Pancreas (tissue), 10 donors: ENCODE measurements around the gene CTSK. TPM values are rescaled to one million over a fixed set of nuclear protein-coding genes. Genes with fewer than 3 reads are reported as not detected.
"Not testable (repeated sequence)": the region's sequence is repeated elsewhere in the genome, so short reads cannot be mapped to it uniquely, and the experiment has no call there.

ENCODE experiments used
- ATAC-seq, 4 donors: fragments of 200-7000 bp; cut with Tn5 transposase; one replicate each; pipeline versions ENCODE4 v1.8.0 to v1.9.1; 2020; ENCODE audit warnings: mild to moderate bottlenecking in 4 of 4, moderate library complexity in 4 of 4
- DNase-seq, 6 donors: peaks; one replicate each; pipeline ENCODE4 v3.0.0-alpha.2; 2020
- FAIRE-seq: peaks from 2 replicates; lab custom pipeline; 2012; peaks lifted over from hg19 to GRCh38; lab: Jason Lieb, UNC
- H3K27ac ChIP-seq, 4 donors: fragments of 200-600 bp; sonication (generic); 1 replicate in 3 of 4; 2 replicates in 1 of 4; pipeline versions ENCODE4 v1.5.0 to v1.8.0; 2020
- H3K27me3 ChIP-seq, 4 donors: fragments of 200-600 bp; one replicate each; pipeline ENCODE4 v1.8.0; 2021
- H3K36me3 ChIP-seq, 3 donors: fragments of 200-600 bp; sonication (generic) in 1 of 3; one replicate each; pipeline versions ENCODE4 v1.5.0 to v1.8.0; 2020 to 2021
- H3K4me1 ChIP-seq, 3 donors: fragments of 200-600 bp; one replicate each; pipeline ENCODE4 v1.8.0; 2021
- H3K4me3 ChIP-seq, 4 donors: fragments of 200-600 bp; sonication (generic) in 2 of 4; one replicate each; pipeline versions ENCODE4 v1.5.0 to v1.8.0; 2020 to 2021
- H3K9me3 ChIP-seq, 4 donors: fragments of 200-600 bp; one replicate each; pipeline ENCODE4 v1.8.0; 2021
- WGBS, 2 donors: extraction: QIAGEN DNeasy Blood & Tissue Kit; methylation state at CpG; one replicate each; pipeline ENCODE4 v1.1.7; 2013; 5-methylcytosine and 5-hydroxymethylcytosine counted together
- intact Hi-C, 3 donors: fragments of 100-400 bp; cut with DNase I; formaldehyde crosslinking; loops; one replicate each; pipeline versions ENCODE4 v1.11.1 to v1.14.2; 2022
- polyA plus RNA-seq, 2 donors: library from polyadenylated mRNA; stranded (reverse); fragments of 200-250 nt; gene quantifications; one replicate each; pipeline ENCODE4 v1.2.3, GENCODE V29; 2013
- total RNA-seq, 6 donors: library from RNA; stranded (reverse); fragmentation: NEBNext Ultra II Directional in 4 of 6; extraction: Animal tissue kit (Norgen Biotek cat#: 25700) in 4 of 6; gene quantifications; one replicate each; pipeline versions ENCODE4 v1.2.1 to v1.2.4, GENCODE V29; 2021 to 2023
- TF ChIP-seq, protein P1 (sequence below), 4 donors: fragments of 200-600 bp; sonication (generic) in 3 of 4; IDR thresholded peaks; one replicate each; pipeline versions ENCODE4 v1.5.0 to v1.8.0; 2021; ENCODE audit warnings: antibody characterized with exemption in 4 of 4
- donor health status: healthy with polysubstance abuse.
- donor health status: DM: no; HTN: no; CAD: no; lungs with moderate emphysema.
- donor health status: DM: no; HTN: no; CAD: no.
- donor health status: control.
- donor health status: control.
- donor health status: Bipolar disorder and iron deficiency.
- donor health status: DM: yes; HTN: yes; CAD: no.
- donor health status: DM: no; HTN: no; CAD: no.
- donor health status: DM: no; HTN: no; CAD: no.
- donor health status: DM: yes; HTN: yes; CAD: no.

Gene CTSK
- total and polyA plus RNA-seq, 8 donors = 1.5 to 34.6 (median 6.0) TPM

DNA sequence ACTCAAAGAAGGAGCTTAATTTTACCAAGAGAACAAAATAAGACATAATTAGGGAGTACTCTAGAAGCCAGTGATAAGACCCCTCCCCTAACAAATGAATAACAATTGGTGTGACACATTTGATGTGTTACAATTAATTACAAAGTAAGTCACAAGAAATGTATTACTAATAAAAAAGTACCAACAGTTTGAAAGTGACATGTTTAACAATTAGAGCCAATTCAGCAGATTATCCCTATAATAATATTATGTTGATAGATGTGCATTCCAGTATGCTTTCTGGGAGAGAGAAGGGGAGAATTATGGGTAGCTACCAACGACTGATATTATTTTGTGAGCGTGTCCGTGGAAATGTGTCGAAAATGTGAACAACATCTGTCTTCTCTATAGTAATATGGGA, 19.1 kb downstream of the CTSK start:
- TF ChIP-seq, protein P1, sequence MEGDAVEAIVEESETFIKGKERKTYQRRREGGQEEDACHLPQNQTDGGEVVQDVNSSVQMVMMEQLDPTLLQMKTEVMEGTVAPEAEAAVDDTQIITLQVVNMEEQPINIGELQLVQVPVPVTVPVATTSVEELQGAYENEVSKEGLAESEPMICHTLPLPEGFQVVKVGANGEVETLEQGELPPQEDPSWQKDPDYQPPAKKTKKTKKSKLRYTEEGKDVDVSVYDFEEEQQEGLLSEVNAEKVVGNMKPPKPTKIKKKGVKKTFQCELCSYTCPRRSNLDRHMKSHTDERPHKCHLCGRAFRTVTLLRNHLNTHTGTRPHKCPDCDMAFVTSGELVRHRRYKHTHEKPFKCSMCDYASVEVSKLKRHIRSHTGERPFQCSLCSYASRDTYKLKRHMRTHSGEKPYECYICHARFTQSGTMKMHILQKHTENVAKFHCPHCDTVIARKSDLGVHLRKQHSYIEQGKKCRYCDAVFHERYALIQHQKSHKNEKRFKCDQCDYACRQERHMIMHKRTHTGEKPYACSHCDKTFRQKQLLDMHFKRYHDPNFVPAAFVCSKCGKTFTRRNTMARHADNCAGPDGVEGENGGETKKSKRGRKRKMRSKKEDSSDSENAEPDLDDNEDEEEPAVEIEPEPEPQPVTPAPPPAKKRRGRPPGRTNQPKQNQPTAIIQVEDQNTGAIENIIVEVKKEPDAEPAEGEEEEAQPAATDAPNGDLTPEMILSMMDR (IDR thresholded peaks at IDR 0.05) = no peak
- Histone ChIP-seq H3K27me3 (no peaks in the 10 kb centered on the region), H3K4me1 (no peaks in the 10 kb centered on the region), H3K36me3 (no peaks in the 10 kb centered on the region), H3K27ac (no peak overlapping the region), H3K9me3 (no peaks in the 10 kb centered on the region), H3K4me3 (no peak overlapping the region)
- DNase-seq (no peak), FAIRE-seq (no peak), ATAC-seq (no peak)
- 73 to 86% methylated on average over 4 of the region's 4 CpGs for WGBS, 2 donors
- intact Hi-C loops = no loop called here

DNA sequence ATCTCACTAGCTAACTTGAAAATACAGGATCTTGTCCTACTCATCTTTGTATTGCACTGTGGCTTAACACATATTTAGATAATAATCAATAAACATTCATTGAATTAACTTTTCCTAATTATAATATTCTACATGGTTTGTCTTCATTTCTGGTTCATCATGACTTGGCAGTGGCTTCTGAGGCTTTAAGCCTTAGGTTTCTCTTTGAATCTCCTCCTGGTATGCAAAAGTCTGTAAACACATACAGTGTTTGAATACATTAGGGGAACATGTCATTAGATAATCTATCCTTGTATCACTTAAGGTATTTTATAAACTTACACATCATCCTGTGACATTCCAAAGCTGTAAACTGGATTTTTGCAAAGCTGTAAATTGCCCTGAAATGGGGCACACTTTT, 20.6 kb downstream of the CTSK start:
- H3K4me1 ChIP-seq = no peaks in the 10 kb centered on the region
- intact Hi-C loops = no loop called here

DNA sequence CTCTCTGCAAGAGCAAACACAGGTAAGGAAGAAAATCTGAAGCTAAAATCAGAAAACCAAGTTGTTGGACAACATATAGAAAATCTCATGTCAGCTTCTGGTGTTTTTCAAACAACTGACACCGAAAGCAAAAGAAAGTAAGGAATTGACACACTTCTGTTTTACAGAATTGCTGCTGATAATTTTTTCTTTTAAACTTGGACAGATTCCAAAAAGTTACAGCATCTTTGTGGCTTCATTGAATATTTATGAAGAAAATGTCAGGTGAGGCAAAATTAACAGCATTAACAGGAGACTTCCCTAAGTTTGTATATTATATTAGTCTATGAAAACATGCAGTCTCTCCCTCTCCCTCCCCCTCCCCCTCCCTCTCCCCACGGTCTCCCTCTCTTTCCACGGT, 27.6 kb downstream of the CTSK start:
- no peak overlapping the region for H3K4me3 ChIP-seq
- ATAC-seq (no peak), DNase-seq (no peak), FAIRE-seq (no peak)
- no peak overlapping the region for H3K27ac ChIP-seq
- intact Hi-C loops = no loop called here
- no peaks in the 10 kb centered on the region for H3K27me3 ChIP-seq
- no peaks in the 10 kb centered on the region for H3K4me1 ChIP-seq
- no peaks in the 10 kb centered on the region for H3K36me3 ChIP-seq
- H3K9me3 ChIP-seq = no peaks in the 10 kb centered on the region
- WGBS, 2 donors = 80 to 84% methylated on average over 3 of the region's 3 CpGs
- TF ChIP-seq, protein P1 (IDR thresholded peaks at IDR 0.05) = no peak

More for the DNA sequence above, 20.6 kb downstream of the CTSK start:
- Histone ChIP-seq H3K9me3 (no peaks in the 10 kb centered on the region), H3K4me3 (no peak overlapping the region), H3K27ac (no peak overlapping the region), H3K27me3 (no peaks in the 10 kb centered on the region), H3K36me3 (no peaks in the 10 kb centered on the region)
- FAIRE-seq = no peak
- no peak for DNase-seq
- TF ChIP-seq, protein P1 (IDR thresholded peaks at IDR 0.05) = no peak
- ATAC-seq = no peak

DNA sequence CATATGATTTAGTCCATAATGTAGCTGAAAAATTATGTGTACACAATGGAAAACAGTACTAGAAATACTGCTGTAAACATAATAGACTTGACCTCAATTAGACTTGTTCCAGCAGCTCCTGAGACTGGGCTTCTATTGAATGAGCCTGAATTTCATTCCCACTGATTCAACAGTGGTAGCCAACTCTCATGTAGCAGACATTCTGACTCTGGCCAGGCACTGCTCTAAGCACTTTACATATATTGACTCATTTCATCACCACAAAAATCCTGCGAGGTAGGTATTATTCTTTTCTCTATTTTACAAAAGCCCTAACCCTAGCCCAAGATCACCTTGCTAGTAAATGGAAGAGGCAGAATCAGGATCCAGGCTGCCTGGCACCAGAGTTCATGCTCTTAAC, 29.7 kb downstream of the CTSK start:
- DNase-seq = no peak
- FAIRE-seq = no peak
- Histone ChIP-seq H3K4me1 (no peaks in the 10 kb centered on the region), H3K36me3 (no peaks in the 10 kb centered on the region), H3K27me3 (no peaks in the 10 kb centered on the region), H3K9me3 (no peaks in the 10 kb centered on the region), H3K4me3 (no peak overlapping the region), H3K27ac (no peak overlapping the region)
- intact Hi-C loops = no loop called here
- WGBS, 2 donors = 79 to 88% methylated on average over 1 of the region's 1 CpG
- ATAC-seq = no peak
- TF ChIP-seq, protein P1 (IDR thresholded peaks at IDR 0.05) = no peak

DNA sequence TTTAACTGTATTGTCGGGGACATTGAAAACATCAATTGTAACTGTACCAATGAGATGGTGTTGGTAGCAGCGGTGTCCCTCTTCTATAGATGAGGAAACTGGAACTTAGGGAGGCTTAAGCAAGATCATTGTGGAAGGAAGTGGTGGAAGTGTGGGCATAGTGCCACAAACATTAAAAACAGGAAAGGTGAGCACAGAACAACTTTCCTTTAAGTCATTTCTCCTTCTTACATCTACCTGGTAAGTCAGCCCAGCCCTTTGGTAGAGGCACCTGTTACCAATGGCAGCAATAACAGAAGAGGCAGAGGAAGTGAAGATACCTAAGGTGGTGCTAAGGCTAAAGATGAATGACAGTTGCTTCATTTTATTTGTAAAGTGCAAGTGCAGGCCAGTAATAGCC, 30.5 kb downstream of the CTSK start:
- no peak for FAIRE-seq
- intact Hi-C loops = no loop called here
- 90 to 99% methylated on average over 2 of the region's 2 CpGs for WGBS, 2 donors
- no peaks in the 10 kb centered on the region for H3K4me1 ChIP-seq
- H3K27ac ChIP-seq = no peak overlapping the region
- TF ChIP-seq, protein P1 (IDR thresholded peaks at IDR 0.05) = no peak
- no peaks in the 10 kb centered on the region for H3K36me3 ChIP-seq
- ATAC-seq = no peak
- no peak for DNase-seq
- no peak overlapping the region for H3K4me3 ChIP-seq
- H3K9me3 ChIP-seq = no peaks in the 10 kb centered on the region
- no peaks in the 10 kb centered on the region for H3K27me3 ChIP-seq

DNA sequence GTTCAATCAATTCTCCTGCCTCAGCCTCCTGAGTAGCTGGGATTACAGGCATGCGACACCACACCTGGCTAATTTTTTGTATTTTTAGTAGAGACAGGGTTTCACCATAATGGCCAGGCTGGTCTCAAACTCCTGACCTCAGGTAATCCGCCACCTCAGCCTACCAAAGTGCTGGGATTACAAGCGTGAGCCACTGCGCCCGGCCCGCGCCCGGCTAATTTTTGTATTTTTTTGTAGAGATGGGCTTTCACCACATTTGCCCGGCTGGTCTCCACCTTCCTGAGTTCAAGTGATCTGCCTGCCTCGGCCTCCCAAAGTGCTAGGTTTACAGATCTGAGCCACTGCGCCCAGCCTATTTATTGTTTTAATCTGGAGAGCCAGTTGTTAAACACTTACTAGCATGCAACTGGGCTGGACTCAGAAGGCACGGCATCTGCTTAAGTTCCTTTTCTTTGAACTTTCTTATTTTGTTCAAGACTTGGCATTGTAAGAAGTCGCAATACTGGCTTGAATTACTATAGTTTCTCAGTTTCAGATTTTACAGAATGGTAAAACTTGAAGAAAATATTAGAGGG, 32.0 kb downstream of the CTSK start:
- H3K27me3 ChIP-seq, H3K9me3 ChIP-seq, H3K4me3 ChIP-seq, H3K4me1 ChIP-seq, H3K36me3 ChIP-seq, intact Hi-C loops, FAIRE-seq, ATAC-seq, H3K27ac ChIP-seq, DNase-seq: not testable (repeated sequence)
- 92 to 93% methylated on average over 13 of the region's 13 CpGs for WGBS, 2 donors
